Lung microvascular endothelial cell (primary cell): Measurements from ENCODE around the gene PDSS2. TPM values are rescaled to one million over a fixed set of nuclear protein-coding genes. Genes with fewer than 3 reads are reported as not detected.

ENCODE experiments used
- DNase-seq, 2 donors: peaks; one replicate each; pipeline versions ENCODE4 v3.0.0 to v3.0.0-alpha.2; 2010; ENCODE audit warnings: low read depth in 2 of 2
- total RNA-seq: library from RNA; depleted of rRNA; stranded (reverse); fragments of >200 nt; gene quantifications from 2 replicates; pipeline ENCODE4 v1.2.1, GENCODE V29; 2014

The PDSS2 gene, protein sequence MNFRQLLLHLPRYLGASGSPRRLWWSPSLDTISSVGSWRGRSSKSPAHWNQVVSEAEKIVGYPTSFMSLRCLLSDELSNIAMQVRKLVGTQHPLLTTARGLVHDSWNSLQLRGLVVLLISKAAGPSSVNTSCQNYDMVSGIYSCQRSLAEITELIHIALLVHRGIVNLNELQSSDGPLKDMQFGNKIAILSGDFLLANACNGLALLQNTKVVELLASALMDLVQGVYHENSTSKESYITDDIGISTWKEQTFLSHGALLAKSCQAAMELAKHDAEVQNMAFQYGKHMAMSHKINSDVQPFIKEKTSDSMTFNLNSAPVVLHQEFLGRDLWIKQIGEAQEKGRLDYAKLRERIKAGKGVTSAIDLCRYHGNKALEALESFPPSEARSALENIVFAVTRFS
- 4.1 and 4.8 TPM in 2 replicates for total RNA-seq

DNA sequence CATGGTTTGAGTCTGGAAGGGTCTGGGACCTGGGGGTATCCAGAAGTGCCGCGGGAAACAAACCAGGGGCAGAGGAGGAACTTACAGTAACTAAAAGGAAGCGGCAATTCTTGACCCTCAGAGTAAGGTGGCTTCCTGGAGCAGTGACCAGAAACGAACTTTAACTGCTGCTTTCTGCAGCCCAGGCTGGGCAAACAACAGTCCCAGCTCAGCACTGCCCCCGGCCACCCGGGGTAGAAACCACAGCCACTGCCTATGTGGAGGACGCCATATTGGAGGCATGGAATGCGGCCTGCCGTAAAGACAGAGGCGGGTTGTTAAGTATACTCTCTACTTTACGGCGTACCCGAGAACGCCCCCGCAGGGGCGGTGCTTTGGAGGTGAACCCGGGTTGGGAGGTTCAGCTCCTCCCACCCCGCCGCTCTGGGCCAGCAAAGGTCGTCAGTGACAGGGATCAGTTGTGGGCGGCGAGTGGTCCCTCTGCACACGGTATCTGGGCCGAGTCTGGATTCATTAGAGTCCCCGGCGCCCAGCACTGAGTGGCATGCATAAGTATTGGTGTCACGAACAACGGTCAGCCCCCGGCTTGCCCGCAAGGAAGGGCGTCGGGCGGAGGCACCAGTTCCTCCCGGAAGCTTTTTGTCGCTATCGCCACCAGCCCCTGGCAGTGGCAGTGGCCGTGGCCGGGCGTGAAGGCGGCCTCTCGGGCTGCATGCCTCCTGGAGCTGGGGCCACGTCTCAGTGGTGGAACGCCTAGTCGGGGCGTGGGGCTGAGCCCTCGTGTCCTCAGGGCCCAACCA lies at the start of gene PDSS2:
Gene PDSS2, minus strand, starts transcription at position 282 of the 800 bp plus-strand sequence. Its CDS starts 279 bp downstream, at position 3.
- peak; percentile 96 for DNase-seq

- DNase-seq: no peak
Measured at GRCh38 chr6:107506145-107506544, 46.8 kb upstream of the PDSS2 start.

DNA sequence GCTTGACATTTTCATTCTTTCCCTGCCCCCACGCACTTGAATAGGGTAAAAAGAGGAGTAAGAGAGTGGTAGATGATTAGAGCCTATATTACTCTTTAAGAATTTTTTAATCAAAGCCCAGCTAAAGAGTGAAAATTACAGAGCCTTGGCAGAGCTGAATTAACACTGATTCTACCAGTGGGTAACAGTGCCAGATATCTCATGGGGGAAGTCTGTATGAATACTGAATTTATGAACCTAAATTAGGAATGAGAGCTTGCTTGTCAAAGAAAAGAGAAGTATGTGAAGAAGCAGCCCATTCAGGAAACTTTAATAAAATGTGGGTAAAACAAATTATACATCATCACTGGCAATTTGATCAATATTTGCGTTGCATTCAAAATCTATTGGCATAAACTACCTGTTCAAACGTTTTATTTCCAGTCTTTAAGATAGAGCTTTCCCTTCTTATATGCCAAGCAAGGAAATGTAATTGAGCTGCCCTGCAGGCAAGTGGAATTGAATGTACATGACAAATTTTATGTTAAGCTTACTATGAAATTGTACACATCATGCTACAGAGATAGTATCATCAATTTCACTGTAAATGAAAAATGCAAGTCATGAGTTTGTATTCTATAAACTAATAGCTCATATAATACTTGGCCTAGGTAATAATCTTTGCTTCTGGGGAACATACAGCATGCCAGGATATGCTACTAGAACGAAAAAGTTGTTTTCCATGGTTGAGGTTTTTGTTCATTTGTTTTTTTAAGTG lies 45.1 kb upstream of the PDSS2 start:
- DNase-seq: no peak

DNA sequence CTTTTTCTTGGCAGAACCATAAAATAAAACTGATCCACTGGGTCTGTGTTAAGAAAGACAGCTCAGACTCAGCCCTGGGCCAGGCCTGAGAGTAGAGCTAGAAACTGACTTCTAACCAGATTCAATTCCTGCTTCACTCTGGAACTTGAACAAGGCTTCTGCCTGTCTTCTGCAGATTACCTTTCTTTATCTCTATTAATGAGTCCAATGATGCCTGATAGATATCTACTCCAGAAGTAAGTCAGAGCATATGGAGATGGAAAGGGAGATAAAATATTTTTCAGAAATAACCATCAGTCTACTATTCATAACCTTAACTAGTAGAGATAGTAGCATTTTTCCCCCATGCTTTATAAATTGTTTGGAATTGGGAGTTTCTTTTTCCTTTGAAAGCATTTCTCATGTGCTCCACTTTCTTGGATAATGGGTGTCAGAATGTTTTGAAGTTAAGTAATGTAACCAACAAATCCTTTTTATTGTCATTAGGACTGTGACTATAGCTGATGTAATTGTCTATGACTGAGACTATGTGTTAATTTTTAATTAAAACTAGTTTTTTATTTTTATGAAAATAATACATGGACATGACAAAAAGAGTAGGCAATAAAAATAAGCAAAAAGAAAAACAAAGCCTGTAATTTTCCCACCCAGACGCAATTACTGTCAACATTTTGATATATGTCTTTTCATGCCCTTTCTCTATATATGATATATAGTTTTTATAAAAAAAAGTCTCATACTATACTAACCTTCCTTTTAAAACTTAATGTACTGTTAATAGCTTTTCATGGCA lies 37.7 kb upstream of the PDSS2 start:
- no peak for DNase-seq

DNA sequence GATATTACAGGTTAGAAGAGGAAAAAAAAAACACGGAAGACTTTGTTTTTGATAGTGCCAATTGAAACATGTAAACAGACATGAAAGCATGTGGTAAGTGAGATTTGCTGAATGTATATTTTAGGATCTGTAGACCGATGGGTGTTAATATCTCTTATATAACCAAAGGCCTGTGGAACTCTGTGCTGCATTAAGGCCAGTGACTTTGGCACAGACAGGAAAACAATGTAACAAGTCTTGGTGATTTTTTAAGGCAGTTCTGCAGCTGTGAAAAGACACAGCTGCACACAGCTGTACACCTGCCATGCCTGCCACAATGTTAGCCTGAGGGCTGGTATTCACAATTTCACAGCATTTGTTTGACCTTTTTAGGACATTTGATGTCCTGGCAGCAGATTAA lies 36.6 kb upstream of the PDSS2 start:
- no peak for DNase-seq

DNA sequence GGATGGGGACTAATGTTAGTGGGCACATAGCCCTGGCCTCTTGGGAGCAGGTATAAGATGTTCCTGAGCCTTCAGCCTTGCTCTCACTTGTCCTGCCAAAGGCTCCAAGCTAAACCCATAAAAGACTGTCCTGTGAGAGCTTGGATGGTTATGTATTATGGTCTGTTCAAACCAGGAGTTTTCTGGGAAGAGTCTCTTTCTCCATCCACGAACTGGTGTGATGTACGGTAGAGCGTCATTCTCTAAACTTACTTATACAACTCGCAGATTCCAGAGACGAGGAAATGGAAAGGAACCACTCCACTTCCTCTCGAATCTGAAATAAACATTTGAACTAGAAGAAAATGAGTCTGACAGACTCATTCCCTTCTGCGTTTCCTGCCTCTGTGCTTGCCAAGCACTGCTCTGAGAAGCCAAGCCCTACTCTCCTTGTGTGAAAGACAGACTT lies 35.9 kb upstream of the PDSS2 start:
- DNase-seq: peak in 1 of 2 donors; percentile 83

DNA sequence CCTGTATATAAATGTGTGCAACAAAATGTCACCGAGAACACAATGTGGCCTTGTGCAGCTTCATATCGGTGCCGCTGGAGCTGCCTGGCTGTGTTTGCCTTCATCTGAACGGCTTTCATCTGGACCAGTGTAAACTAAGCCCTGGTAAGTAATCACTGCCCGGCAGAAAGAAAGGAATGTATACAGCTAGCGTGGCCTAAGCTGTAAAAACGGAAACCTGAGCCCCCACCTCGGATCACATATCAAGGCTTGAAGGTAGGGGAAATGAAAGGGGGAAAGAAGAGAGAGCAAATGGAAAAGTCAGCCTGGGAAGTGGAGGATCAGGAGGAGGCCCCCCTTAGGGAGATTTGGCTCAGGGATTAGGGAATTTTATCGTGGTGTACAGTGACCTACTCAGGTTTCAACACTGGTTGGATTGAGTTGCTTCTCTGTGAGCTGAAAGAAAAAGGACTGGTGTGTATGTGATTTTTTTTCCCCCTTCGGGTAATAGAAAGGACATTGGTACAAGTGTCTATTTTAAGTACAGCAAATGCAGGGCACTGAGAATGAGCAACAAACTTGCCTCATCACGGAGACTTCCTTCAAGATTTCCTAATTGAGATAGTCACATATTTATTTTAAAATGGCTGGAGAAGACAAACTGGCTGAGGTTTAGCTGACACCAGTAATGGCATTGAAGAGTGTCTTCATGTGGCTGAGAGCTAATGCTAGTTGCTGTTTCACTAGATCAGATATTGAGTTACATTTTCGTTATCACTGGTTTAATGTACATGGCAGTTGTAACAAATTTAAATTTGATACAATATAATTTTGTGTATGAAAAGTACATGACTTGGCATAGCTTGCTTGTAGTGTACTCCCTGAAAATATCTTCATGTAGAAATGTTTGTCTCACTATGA lies 34.0 kb upstream of the PDSS2 start:
- peak in 1 of 2 donors; percentile 39 for DNase-seq

DNA sequence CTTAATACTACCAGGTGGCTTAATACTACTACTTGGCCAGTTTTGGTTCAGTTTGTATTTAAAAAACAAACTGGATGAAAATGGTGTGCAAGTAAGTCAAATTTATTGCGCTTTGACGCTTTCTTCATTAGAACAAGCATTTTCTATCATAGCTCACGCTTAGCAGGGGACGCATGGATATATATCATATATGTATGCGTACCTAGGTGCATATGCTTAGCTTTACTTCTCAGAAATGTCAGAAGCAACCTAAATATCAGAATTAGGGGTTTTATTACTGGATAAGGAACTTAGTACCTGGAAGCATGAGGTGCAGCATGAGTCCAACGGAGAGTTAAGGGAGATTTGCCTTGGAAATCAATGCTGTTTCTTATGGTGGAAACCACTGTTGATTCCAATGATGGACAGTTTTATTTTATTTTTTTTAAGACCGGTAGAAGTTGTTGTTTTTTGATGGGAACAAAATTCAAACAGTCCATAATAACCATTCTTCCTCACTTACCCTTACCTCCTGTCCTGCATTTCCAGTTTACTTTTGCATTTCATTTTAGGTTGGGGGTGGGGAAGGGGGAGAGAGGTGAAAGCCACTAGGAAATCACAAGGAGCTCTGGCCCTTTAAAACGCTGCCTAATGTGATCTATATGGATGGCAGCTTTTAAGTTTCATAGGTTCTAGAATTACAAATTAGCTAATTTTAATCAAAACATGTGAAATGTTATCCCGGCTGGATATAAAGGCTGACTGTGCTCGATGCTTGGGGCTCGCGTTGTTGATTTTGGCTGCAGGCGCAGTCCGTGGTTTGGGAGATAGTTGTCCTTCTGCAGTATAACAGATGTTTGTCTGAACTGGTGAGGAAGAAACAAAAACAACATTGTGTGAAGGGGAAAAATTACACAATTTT lies 32.6 kb upstream of the PDSS2 start:
- peak; percentile 16 to 67 for DNase-seq

GRCh38 chr6:107491138-107491609 lies 31.8 kb upstream of the PDSS2 start:
- DNase-seq: peak; percentile 53 to 62

DNA sequence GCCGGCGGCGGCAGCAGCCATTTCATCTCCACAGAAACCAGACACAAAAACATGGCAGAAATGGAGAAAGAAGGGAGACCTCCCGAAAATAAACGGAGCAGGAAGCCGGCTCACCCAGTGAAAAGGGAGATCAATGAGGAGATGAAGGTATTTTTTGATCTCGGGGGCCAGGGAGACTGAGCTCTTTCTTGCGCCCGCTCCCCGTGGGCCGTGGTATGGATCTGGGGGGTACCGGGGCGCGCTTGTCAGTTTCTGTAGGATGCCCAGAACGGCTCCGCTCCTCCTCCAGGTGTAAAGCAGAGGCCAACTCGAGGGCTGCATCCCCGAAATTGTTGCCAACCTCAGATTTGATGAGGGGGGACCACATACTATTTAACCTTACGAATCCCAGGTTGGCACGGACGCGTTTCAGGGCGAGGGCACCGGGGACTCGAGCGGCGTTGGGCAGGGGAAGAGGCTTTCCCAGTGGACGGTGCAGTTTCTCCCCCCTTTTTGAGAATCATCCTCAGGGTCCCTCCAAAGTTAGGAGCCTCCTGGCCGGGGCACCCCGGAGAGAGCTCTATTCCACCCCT lies 31.3 kb upstream of the PDSS2 start:
- no peak for DNase-seq

GRCh38 chr6:107489636-107490565 lies 30.5 kb upstream of the PDSS2 start, which contains the start of gene SOBP:
SOBP (plus strand) TSS chr6:107490117; CDS start chr6:107490617, 500 bp downstream.
- DNase-seq: peak; percentile 62 to 66

DNA sequence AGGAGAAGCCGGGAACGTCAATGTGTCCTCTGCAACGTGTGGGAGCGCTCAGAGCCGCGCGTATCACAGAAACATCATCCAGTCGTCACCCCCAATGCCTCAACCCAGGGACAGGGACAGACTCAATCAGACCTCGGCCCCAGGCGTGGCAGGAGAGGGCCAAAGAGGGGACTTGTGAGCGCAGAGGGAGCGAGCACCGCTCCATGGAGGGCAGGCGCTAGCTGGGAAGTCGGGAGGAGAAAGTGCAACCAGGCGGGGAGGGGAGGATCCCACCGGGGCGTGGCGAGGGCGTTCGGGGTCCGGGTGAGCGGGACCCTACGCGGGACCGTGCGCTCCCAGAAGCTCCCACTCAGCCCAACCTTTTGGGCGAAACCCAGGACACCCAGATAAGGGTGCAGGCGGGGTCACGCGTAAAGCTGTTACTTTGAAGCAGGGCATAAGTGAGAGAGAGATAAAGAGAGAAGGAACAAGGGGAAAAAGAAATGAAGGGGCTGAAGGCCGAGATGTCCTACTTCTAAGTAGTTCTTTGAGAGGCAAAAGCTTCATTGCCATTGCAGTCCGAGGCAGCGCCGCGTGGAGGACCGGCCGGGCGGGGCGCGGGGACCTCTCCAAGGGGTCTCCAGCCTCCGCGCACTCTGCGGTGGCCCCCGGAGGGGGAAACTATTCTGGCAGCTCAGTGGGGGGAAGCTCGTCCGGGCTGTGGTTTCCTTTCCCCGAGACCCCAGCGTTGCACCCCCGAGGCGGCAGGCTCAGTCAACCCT lies 29.7 kb upstream of the PDSS2 start:
- peak in 1 of 2 donors; percentile 34 for DNase-seq

DNA sequence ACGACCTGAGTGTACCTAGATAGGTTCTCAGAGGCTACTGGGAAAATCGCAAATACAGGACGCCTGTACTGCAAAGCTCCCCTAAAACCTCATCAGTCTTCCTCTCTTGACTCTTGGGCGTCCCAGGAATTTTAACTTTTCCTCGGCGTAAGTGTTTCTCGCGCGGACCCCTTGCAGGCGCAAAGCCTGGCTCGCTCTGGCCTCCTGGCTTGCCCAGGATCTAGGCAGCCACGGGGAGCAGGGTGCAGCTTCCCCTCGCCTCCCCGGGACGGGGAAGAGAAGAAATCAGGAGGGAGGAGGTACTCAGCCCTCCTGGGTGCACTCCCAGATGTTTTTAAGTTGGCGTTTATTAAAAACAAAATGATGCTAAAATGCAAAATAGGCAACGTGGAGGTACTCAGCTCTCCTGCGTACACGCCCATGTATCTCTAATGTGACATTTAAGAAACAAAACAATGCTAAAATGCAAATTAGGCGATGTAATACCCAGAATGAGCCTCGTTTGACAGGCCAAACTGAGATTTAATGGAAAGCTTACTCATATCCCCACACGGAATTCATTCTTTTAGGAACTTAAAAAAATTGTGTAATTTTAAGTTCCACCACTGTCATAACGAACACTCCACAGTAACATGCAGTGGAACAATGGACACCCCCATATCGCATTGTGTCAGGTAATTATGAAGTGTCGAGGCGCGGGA lies 29.0 kb upstream of the PDSS2 start:
- DNase-seq: no peak

GRCh38 chr6:107485157-107485556 lies 25.8 kb upstream of the PDSS2 start:
- DNase-seq: no peak

GRCh38 chr6:107479089-107479690 lies 19.8 kb upstream of the PDSS2 start:
- DNase-seq: no peak
